H1 (cell line): ENCODE measurements around the gene FAM240A. TPM values are rescaled to one million over a fixed set of nuclear protein-coding genes. Genes with fewer than 3 reads are reported as not detected.

Experiments
- BCL11A ChIP-seq, 2 experiments: IDR thresholded peaks; one replicate each; pipeline ENCODE4 v1.6.1; 2011; ENCODE audit warnings: low read depth in 2 of 2, low read length in 2 of 2, mild to moderate bottlenecking in 2 of 2
- KDM5A ChIP-seq: fragments of 200-600 bp; IDR thresholded peaks from 2 replicates; pipeline ENCODE4 v1.7.1; 2012; ENCODE audit warnings: mild to moderate bottlenecking, low read length, inconsistent platforms, mixed read lengths
- POLR2AphosphoS5 ChIP-seq: IDR thresholded peaks from 2 replicates; pipeline ENCODE4 v1.6.1; 2011; ENCODE audit warnings: low read depth, low read length
- RFX5 ChIP-seq: IDR thresholded peaks from 2 replicates; pipeline ENCODE4 v1.6.1; 2011; ENCODE audit warnings: low read depth, low read length, improper control_type of control experiment, borderline replicate concordance
- RXRA ChIP-seq: IDR thresholded peaks from 2 replicates; pipeline ENCODE4 v1.6.1; 2011; ENCODE audit warnings: low read depth, mild to moderate bottlenecking, low read length, moderate library complexity; ENCODE audit not compliant: insufficient read depth
- SP4 ChIP-seq: IDR thresholded peaks from 2 replicates; pipeline ENCODE4 v1.6.1; 2012; ENCODE audit warnings: low read length, inconsistent platforms
- USF2 ChIP-seq: IDR thresholded peaks from 2 replicates; pipeline ENCODE4 v1.6.1; 2011; ENCODE audit warnings: low read length, improper control_type of control experiment
- polyA plus RNA-seq, 7 experiments: library from polyadenylated mRNA; depleted of rRNA in 3 of 7; stranded (reverse) in 5 of 7; unstranded in 2 of 7; fragments of >200 nt in 5 of 7; fragments of 200-250 nt in 2 of 7; gene quantifications; 1 replicate in 5 of 7; 2 replicates in 1 of 7; 4 replicates in 1 of 7; pipeline versions ENCODE4 v1.2.1 to v1.2.3, GENCODE V29; 2011 to 2013; ENCODE audit warnings: missing spikeins in 2 of 7, mixed read lengths in 2 of 7
- total RNA-seq: library from RNA; stranded (reverse); fragmentation: NEBNext Ultra II Directional; extraction: Animal tissue kit (Norgen Biotek cat#: 25700); gene quantifications from 2 replicates; pipeline ENCODE4 v1.2.1, GENCODE V29; 2021

FAM240A gene
- total and polyA plus RNA-seq, 2 of the 8 experiments (the other 6 are each of a cell fraction or from before 2014, with no cell fraction given) = 0.08 TPM; not detected in 1

- TF ChIP-seq RXRA (no peak), USF2 (no peak), POLR2AphosphoS5 (no peak), KDM5A (no peak), BCL11A (IDR thresholded peaks at IDR 0.05; ENCODE audit: low read depth in 2 of 2, low read length in 2 of 2) (no peak), SP4 (no peak), RFX5 (no peak)
- TF ChIP-seq, all 59 proteins: peak for 0
Observed at GRCh38 chr3:46669191-46669999, 57.1 kb downstream of the FAM240A start (continued).
